GM23338 (cell line): ENCODE measurements around the gene ZSWIM9. TPM values are rescaled to one million over a fixed set of nuclear protein-coding genes. Genes with fewer than 3 reads are reported as not detected.

Experiments
- ATAC-seq: fragments of 200-7000 bp; cut with Tn5 transposase; 3 replicates; pipeline ENCODE4 v1.9.1; 2020
- DNase-seq: peaks from one replicate; pipeline ENCODE4 v3.0.0-alpha.2; 2015; ENCODE audit warnings: low spot score
- H2AFZ ChIP-seq: fragments of 200-600 bp; sonication (generic); 2 replicates; pipeline ENCODE4 v1.8.0; 2016; ENCODE audit warnings: antibody characterized with exemption, mild to moderate bottlenecking, moderate library complexity
- H3F3A ChIP-seq: fragments of 200-600 bp; sonication (generic); replicated peaks from 2 replicates; pipeline ENCODE4 v1.8.0; 2017; ENCODE audit warnings: antibody characterized with exemption, mixed run types, low read depth
- H3K27ac ChIP-seq: fragments of 200-600 bp; sonication (generic); 2 replicates; pipeline ENCODE4 v1.6.1; 2016; ENCODE audit warnings: low read depth
- H3K27me3 ChIP-seq: fragments of 200-600 bp; sonication (generic); 2 replicates; pipeline ENCODE4 v1.8.0; 2016; ENCODE audit warnings: mild to moderate bottlenecking, mixed run types, moderate library complexity; ENCODE audit not compliant: insufficient read depth
- H3K36me3 ChIP-seq: fragments of 200-600 bp; sonication (generic); 2 replicates; pipeline ENCODE4 v1.8.0; 2016; ENCODE audit warnings: mild to moderate bottlenecking; ENCODE audit not compliant: insufficient read depth
- H3K4me1 ChIP-seq: fragments of 200-600 bp; sonication (generic); 2 replicates; pipeline ENCODE4 v1.8.0; 2016; ENCODE audit warnings: mild to moderate bottlenecking, moderate library complexity; ENCODE audit not compliant: insufficient read depth
- H3K4me2 ChIP-seq: fragments of 200-600 bp; sonication (generic); 2 replicates; pipeline ENCODE4 v1.7.1; 2017; ENCODE audit warnings: mixed run types
- H3K4me3 ChIP-seq: fragments of 200-600 bp; sonication (generic); 2 replicates; pipeline ENCODE4 v1.6.1; 2016; ENCODE audit warnings: mixed run types
- H3K79me2 ChIP-seq: fragments of 200-600 bp; sonication (generic); replicated peaks from 2 replicates; pipeline ENCODE4 v1.8.0; 2017; ENCODE audit warnings: mild to moderate bottlenecking; ENCODE audit not compliant: insufficient read depth
- H3K9me2 ChIP-seq: fragments of 200-600 bp; sonication (generic); 2 replicates; pipeline ENCODE4 v1.8.0; 2017; ENCODE audit not compliant: insufficient read depth
- H4K20me1 ChIP-seq: fragments of 200-600 bp; sonication (generic); replicated peaks from 2 replicates; pipeline ENCODE4 v1.8.0; 2017; ENCODE audit warnings: mild to moderate bottlenecking; ENCODE audit not compliant: insufficient read depth
- H3K27ac Mint-ChIP-seq: 2 replicates; pipeline ENCODE4 v1.8.0; 2020; ENCODE audit warnings: inconsistent platforms, mild to moderate bottlenecking, moderate library complexity, mixed read lengths
- H3K27me3 Mint-ChIP-seq: 3 replicates; pipeline ENCODE4 v1.8.0; 2022; ENCODE audit warnings: low read depth, mild to moderate bottlenecking, moderate library complexity, mixed read lengths, inconsistent platforms; ENCODE audit not compliant: insufficient read depth, poor library complexity
- H3K36me3 Mint-ChIP-seq: 3 replicates; pipeline ENCODE4 v1.8.0; 2021; ENCODE audit warnings: low read depth, mild to moderate bottlenecking, inconsistent platforms, moderate library complexity, mixed read lengths
- H3K4me1 Mint-ChIP-seq: 3 replicates; pipeline ENCODE4 v1.8.0; 2020; ENCODE audit warnings: mild to moderate bottlenecking, inconsistent platforms, mixed read lengths
- H3K4me3 Mint-ChIP-seq: 3 replicates; pipeline ENCODE4 v1.8.0; 2021; ENCODE audit warnings: moderate library complexity, mild to moderate bottlenecking, inconsistent platforms, mixed read lengths
- H3K9me3 Mint-ChIP-seq: 3 replicates; pipeline ENCODE4 v1.8.0; 2020; ENCODE audit warnings: moderate library complexity, mild to moderate bottlenecking, inconsistent platforms, mixed read lengths
- CTCF ChIP-seq, 2 experiments: fragments of 200-600 bp in 1 of 2; sonication (generic) in 1 of 2; conservative IDR thresholded peaks; 2 replicates each; pipeline versions ENCODE4 v1.5.1 to v1.6.1; 2016 to 2017; ENCODE audit warnings: antibody characterized with exemption in 2 of 2, low read depth in 2 of 2, mild to moderate bottlenecking in 2 of 2, moderate library complexity in 1 of 2
- EZH2 ChIP-seq: fragments of 200-600 bp; sonication (generic); IDR thresholded peaks from one replicate; pipeline ENCODE4 v1.8.0; 2017; ENCODE audit warnings: antibody characterized with exemption, mild to moderate bottlenecking, low read depth; ENCODE audit not compliant: unreplicated experiment
- EZH2phosphoT487 ChIP-seq: fragments of 200-600 bp; sonication (generic); IDR thresholded peaks from one replicate; pipeline ENCODE4 v1.8.1; 2018; ENCODE audit warnings: antibody characterized with exemption; ENCODE audit not compliant: unreplicated experiment
- JUNB ChIP-seq: IDR thresholded peaks from one replicate; pipeline ENCODE4 v1.6.1; 2016; ENCODE audit warnings: antibody characterized with exemption; ENCODE audit not compliant: unreplicated experiment
- REST ChIP-seq: IDR thresholded peaks from one replicate; pipeline ENCODE4 v1.6.1; 2018; ENCODE audit warnings: antibody characterized with exemption; ENCODE audit not compliant: unreplicated experiment
- STAT1 ChIP-seq: IDR thresholded peaks from one replicate; pipeline ENCODE4 v1.6.1; 2016; ENCODE audit warnings: antibody characterized with exemption; ENCODE audit not compliant: unreplicated experiment
- ZNF114 ChIP-seq: fragments of 250-450 bp; sonication (Bioruptor Pico); IDR thresholded peaks from 2 replicates; pipeline ENCODE4 v1.5.0; 2020; ENCODE audit warnings: mild to moderate bottlenecking, moderate library complexity
- polyA plus RNA-seq: library from polyadenylated mRNA; unstranded; fragments of >200 nt; fragmentation: Nextera tagmentation; extraction: Ambion mirVana; gene quantifications from 2 replicates; pipeline ENCODE4 v1.2.1, GENCODE V29; 2016
- total RNA-seq: library from RNA; depleted of rRNA; stranded (reverse); fragments of >200 nt; shearing (Covaris generic); gene quantifications from 2 replicates; pipeline ENCODE4 v1.2.3, GENCODE V29; 2014

ZSWIM9 gene
- total and polyA plus RNA-seq, 2 experiments from 2014 or later, result 2.9 to 9.1 TPM

DNA sequence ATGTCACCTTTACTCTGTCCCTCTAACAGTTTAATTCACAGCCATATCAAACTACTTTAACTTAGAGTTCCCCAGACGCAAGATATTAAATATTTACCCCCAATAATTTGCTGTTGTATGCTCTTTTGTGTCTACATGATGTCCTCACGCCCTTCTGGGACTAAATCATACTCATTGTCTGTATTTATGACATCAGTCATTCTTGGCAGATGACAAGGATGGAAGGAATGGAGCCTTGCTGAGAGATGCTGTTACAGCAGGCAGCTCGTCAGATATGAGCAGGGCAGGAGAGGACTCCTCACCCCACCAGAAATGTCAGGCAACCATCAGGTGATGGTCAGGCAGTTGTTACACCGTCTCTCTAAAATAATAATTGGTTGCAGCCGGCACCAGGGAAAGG lies 43.5 kb downstream of the ZSWIM9 start:
- Mint-ChIP-seq H3K4me1 (peaks cover 6% of the 10 kb centered on the region; the same call in 2 of the 3 replicates), H3K27ac (no peak overlapping the region), H3K9me3 (no peaks in the 10 kb centered on the region), H3K36me3 (no peaks in the 10 kb centered on the region; the same call in 1 of the 3 replicates), H3K27me3 (no peaks in the 10 kb centered on the region), H3K4me3 (no peak overlapping the region)
- H3K27ac ChIP-seq, result no peak overlapping the region
- no peaks in the 10 kb centered on the region for H3K4me1 ChIP-seq
- no peaks in the 10 kb centered on the region for H3K27me3 ChIP-seq
- H3K4me3 ChIP-seq, result no peak overlapping the region
- DNase-seq (no peak), ATAC-seq (no peak)
- H4K20me1 ChIP-seq, result no peaks in the 10 kb centered on the region
- no peak overlapping the region for H2AFZ ChIP-seq
- no peaks in the 10 kb centered on the region for H3F3A ChIP-seq
- H3K79me2 ChIP-seq, result no peaks in the 10 kb centered on the region
- TF ChIP-seq REST (no peak), JUNB (no peak)
- H3K4me2 ChIP-seq, result no peak overlapping the region
- H3K36me3 ChIP-seq, result no peaks in the 10 kb centered on the region
- no peaks in the 10 kb centered on the region for H3K9me2 ChIP-seq

DNA sequence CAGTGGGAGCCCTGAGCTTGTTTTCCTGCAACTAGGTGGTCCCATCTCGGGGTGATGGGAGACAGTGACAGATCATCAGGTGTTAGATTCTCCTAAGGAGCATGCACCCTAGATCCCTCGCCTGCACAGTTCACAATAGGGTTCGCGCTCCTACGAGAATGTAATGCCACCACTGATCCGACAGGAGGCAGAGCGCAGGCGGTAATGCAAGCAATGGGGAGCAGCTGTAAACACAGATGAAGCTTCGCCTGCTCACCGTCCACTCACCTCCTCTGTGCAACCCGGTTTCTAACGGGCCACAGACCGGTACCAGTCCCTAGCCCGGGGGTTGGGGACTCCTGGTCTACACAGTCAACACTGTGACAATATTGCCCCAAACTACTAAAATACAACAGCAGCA lies 46.5 kb downstream of the ZSWIM9 start:
- H3K4me1 Mint-ChIP-seq, result peaks cover 8% of the 10 kb centered on the region; the same call in 2 of the 3 replicates
- Histone ChIP-seq H3K79me2 (no peaks in the 10 kb centered on the region), H3K9me2 (no peaks in the 10 kb centered on the region), H3K27me3 (no peaks in the 10 kb centered on the region), H3K36me3 (no peaks in the 10 kb centered on the region), H3K27ac (no peak overlapping the region), H3K4me2 (no peak overlapping the region), H4K20me1 (no peaks in the 10 kb centered on the region), H3K4me1 (no peaks in the 10 kb centered on the region), H3K4me3 (no peak overlapping the region), H3F3A (no peaks in the 10 kb centered on the region), H2AFZ (no peak overlapping the region)
- H3K27me3 Mint-ChIP-seq, result no peaks in the 10 kb centered on the region
- no peak overlapping the region for H3K27ac Mint-ChIP-seq
- no peak overlapping the region for H3K4me3 Mint-ChIP-seq
- H3K36me3 Mint-ChIP-seq, result no peaks in the 10 kb centered on the region; the same call in 1 of the 3 replicates
- TF ChIP-seq CTCF (conservative IDR thresholded peaks at IDR 0.05; ENCODE audit: low read depth in 2 of 2) (peak; percentile 63 to 76), ZNF114 (CRISPR knock-in tag) (no peak)
- peak; percentile 92 for ATAC-seq
- H3K9me3 Mint-ChIP-seq, result no peaks in the 10 kb centered on the region
- DNase-seq, result peak; percentile 82

GRCh38 chr19:48218997-48219396 lies 48.5 kb downstream of the ZSWIM9 start:
- no peaks in the 10 kb centered on the region for H3K9me3 Mint-ChIP-seq
- DNase-seq (no peak), ATAC-seq (peak; percentile 29; the same call in 1 of the 3 replicates)
- no peak overlapping the region; the same call in 2 of the 3 replicates for H3K4me3 Mint-ChIP-seq
- Histone ChIP-seq H3K4me3 (no peak overlapping the region), H2AFZ (no peak overlapping the region), H3K4me1 (no peaks in the 10 kb centered on the region), H3F3A (no peaks in the 10 kb centered on the region), H3K4me2 (no peak overlapping the region), H4K20me1 (no peaks in the 10 kb centered on the region), H3K79me2 (no peaks in the 10 kb centered on the region), H3K9me2 (no peaks in the 10 kb centered on the region), H3K27me3 (no peaks in the 10 kb centered on the region), H3K36me3 (no peaks in the 10 kb centered on the region), H3K27ac (no peak overlapping the region)
- H3K4me1 Mint-ChIP-seq, result peaks cover 8% of the 10 kb centered on the region; the same call in 2 of the 3 replicates
- no peaks in the 10 kb centered on the region for H3K27me3 Mint-ChIP-seq
- no peaks in the 10 kb centered on the region; the same call in 1 of the 3 replicates for H3K36me3 Mint-ChIP-seq
- no peak overlapping the region for H3K27ac Mint-ChIP-seq
- no peak for TF ChIP-seq EZH2
- TF ChIP-seq EZH2phosphoT487, result no peak
- no peak for TF ChIP-seq STAT1
- TF ChIP-seq CTCF (conservative IDR thresholded peaks at IDR 0.05; ENCODE audit: low read depth in 2 of 2), result no peak
